Skeletal muscle cell (primary cell): ENCODE data around the gene SH3GL3.

Experiments
- DNase-seq: peaks from one replicate; pipeline ENCODE4 v3.0.0-alpha.2; 2010; ENCODE audit warnings: low read depth
- H3K4me3 ChIP-seq: 2 replicates; pipeline ENCODE4 v1.5.1; 2011; ENCODE audit warnings: low read depth, mild to moderate bottlenecking, control low read depth, low read length, moderate library complexity

Gene SH3GL3

DNA sequence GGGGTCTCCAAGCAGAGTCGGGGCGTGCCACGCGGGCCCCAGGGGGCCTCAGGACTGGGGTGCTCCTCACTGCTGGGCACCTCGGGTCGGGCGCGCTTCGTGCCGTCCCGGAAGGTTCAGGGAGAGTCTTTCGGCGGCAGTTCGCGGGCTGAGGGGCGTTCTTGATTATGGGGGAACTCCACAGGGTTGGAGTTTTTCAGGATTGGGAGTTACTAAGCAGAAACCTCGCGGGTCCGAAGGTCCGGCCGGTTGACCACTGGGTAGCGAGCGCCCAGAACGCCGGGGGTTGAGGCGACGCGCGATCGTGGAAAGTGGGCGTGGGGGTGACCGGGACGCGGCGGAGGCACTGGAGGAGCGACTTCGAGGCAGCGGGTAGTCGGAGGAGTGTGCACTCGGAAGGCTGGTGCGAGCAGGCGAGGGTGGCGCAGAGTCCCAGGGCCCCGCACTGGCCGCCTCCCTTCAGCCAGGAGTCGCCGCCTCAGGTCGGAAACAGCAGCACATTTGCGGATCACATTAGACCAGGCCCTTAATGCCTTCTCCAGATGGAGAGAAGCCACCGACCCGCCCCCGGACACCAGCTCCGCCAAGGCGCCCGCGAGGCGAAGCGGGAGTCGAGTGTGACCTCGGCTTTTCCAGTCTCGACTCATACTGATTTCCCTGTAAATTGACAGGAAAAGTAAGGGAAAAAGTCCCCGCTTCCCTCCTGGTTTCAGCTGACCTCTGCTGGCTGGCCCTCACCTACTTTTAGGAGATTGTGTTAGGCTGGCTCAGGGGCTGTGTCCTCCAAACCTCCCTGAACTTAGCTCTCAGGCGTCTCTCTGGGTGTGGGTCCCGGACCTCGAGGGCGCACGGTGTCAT, 207.5 kb downstream of the SH3GL3 start:
- peak overlapping the region; percentile 11 for H3K4me3 ChIP-seq
- DNase-seq: no peak

DNA sequence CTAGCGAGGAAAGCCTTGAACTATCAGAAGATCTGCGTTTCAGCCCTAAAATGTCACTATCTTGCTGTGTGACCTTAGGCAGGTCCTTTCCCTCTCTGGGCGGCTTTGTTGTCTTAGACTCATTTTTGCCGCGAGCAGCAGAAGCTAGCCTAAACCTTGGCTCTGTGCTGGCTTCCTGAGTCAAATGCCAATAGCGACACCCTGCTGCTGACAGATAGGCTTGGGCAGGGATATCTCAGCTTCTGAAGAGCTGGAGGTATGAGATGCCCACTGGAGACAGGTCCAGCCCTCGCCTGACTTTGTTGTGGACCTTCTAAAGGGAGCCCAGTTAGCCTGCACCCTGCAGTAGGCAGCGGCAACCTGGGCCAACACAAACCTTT, 208.1 kb downstream of the SH3GL3 start:
- no peak overlapping the region for H3K4me3 ChIP-seq
- DNase-seq: no peak

DNA sequence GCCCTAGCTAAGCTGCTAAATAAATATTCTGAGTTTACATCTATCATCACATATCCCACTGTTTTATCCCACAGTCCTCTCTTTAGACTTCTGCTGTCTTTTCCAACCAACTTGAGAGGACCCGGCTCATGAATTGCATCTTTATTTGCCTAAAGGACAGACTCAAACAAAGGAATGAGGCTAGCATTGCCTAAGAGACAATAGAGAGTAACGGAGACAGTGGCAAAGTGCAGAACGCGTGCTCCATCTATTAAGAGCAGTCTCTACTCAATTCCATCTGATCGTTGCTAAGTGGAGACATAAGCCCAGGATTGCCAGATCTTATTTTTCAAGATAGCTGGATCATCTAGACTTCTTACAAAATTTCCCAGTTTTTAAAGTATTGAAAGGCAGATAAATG, 209.1 kb downstream of the SH3GL3 start:
- DNase-seq: no peak
- no peak overlapping the region for H3K4me3 ChIP-seq

DNA sequence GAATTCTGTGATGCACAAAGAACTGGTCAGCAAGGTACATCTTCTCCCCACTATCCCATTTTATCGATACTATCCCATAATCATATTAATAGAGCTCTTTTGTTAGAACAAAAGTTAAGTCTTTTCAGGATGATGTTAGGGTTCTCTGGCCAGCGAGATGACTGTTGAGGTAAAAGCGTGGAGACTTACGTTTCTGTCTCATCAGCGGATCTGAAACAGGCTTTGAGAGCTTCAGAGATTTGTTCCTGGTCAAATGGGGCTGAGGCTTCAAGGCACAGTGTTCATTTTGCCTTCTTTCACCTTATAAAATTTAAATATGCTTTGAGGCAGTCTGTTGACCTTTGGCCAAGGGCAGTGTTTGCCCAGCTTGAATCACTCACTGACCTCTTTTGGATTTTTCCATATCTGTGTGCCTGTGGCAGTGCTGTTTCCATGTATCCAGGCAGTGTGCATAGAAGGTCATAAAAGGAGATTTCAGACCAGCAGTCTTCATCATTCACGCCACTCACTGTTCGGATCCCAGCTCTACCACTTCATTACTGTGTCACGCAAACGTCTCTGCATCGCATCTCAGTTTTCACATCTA, 209.9 kb downstream of the SH3GL3 start:
- H3K4me3 ChIP-seq: no peak overlapping the region
- no peak for DNase-seq

DNA sequence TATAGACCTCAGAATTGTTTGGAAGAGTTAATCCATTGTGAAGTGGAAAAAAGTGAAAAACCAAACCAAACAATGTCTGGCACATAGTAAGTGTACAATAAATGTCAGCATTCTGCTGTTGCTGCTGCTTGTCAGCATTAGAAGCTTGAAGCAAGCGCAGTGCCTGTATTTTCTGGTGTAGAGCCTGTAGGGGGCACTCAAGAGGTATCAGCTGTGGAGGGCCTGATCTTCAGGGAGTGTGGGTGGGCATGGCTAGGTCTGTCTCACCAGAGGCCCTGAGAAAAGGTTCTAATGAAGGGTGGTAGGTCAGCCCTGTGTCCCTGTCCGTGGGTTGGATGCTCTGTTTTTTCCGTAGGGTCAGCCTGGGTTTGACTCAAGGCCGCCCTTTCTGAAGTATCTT, 210.4 kb downstream of the SH3GL3 start:
- H3K4me3 ChIP-seq: no peak overlapping the region

DNA sequence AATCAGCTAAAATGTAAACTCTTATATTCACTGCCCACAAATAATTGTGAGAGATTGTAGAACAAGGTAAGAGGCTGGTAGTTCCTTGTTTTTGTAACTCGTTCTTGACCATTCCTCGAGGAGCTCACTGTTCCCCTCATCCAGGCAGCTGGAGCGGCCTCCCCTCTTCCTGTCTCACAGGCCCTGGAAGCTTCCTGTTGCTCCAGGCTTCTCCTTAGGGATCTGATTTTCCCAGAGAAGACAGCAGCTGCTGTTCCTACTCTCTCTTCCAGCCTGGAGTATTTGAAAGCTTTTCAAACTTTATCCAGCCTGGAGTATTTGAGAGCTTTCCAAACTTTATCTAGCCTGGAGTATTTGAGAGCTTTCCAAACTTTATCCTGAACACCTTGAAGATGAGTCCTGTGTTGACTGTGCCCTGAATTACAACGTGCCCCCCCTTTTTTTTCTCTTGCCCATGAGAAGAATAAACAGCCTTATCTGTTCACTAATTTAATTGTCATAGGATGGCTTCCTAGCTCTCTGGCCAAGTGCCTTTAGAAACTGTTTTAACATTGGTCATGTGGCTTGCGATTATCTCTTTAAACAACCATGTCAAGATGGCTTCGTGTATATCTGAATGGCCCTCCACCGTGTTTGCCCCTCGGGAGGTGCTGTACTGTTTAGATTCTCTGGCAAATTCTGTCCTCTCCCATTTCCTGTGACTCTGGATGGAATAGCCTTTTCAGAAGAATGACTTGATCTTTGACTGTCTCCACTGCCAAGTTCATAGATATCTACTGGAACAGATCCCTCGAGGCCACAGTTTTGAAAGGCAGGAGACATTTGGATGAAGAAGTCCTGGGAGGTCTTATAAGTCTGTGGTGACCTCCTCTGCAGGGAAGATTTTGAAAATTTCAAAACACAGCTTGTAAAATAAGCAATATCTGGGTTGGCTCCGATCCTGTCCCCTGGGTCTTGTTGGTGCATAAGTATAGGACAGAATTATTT, 211.6 kb downstream of the SH3GL3 start:
- no peak overlapping the region for H3K4me3 ChIP-seq
- DNase-seq: no peak

More for the DNA sequence above, 210.4 kb downstream of the SH3GL3 start:
- no peak for DNase-seq

DNA sequence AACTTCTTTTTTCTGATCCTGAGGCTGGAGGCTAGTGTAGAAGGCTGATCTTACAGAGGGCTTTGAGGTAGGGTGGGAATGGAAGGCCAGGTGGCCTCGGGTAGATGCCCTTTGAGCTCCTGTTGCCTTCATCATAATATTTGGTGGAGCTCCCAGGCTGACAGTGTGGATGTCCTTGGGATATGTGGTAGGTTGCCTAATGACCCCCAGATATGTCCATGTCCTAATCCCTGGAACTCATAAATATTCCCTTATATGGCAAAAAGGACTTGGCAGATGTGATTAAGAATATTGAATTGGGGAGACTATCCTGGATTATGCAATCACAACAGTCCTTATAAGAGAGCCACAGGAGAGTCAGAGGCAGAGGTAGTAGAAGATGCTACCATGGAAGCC, 212.3 kb downstream of the SH3GL3 start:
- DNase-seq: no peak
- H3K4me3 ChIP-seq: no peak overlapping the region

GRCh38 chr15:83665480-83665879, 218.3 kb downstream of the SH3GL3 start:
- H3K4me3 ChIP-seq: no peak overlapping the region
- DNase-seq: no peak
